Dermis microvascular lymphatic vessel endothelial cell (primary cell): ENCODE data around the gene LRRTM1. TPM values are rescaled to one million over a fixed set of nuclear protein-coding genes. Genes with fewer than 3 reads are reported as not detected.

Experiments
- DNase-seq, 2 donors: peaks; one replicate each; pipeline versions ENCODE4 v3.0.0 to v3.0.0-alpha.2; 2010; ENCODE audit warnings: low read depth in 2 of 2
- total RNA-seq: library from RNA; depleted of rRNA; stranded (reverse); fragments of >200 nt; gene quantifications from 2 replicates; pipeline ENCODE4 v1.2.1, GENCODE V29; 2014

LRRTM1 gene
- total RNA-seq, 1 donor from 2014 or later: not detected

- DNase-seq: no peak
These were observed 1.3 kb downstream of the LRRTM1 start for GRCh38 chr2:80303006-80303908.

GRCh38 chr2:80302314-80303005 lies 2.1 kb downstream of the LRRTM1 start:
- no peak for DNase-seq

GRCh38 chr2:80302001-80302313 lies 2.6 kb downstream of the LRRTM1 start:
- DNase-seq: no peak

- no peak for DNase-seq
These were observed 3.6 kb downstream of the LRRTM1 start for GRCh38 chr2:80300954-80301353.

- DNase-seq: no peak
These were observed 4.2 kb downstream of the LRRTM1 start for GRCh38 chr2:80300346-80300745.

- DNase-seq: no peak
These were observed 4.9 kb downstream of the LRRTM1 start for GRCh38 chr2:80299661-80300060.

- DNase-seq: no peak
These were observed 5.6 kb downstream of the LRRTM1 start for GRCh38 chr2:80298954-80299353.

- no peak for DNase-seq
These were observed 11.5 kb downstream of the LRRTM1 start for GRCh38 chr2:80293039-80293438.

GRCh38 chr2:80292474-80292873 lies 12.1 kb downstream of the LRRTM1 start:
- DNase-seq: no peak

GRCh38 chr2:80291656-80292055 lies 12.9 kb downstream of the LRRTM1 start:
- no peak for DNase-seq

GRCh38 chr2:80288576-80288975 lies 16.0 kb downstream of the LRRTM1 start:
- no peak for DNase-seq

- DNase-seq: no peak
These were observed 23.5 kb downstream of the LRRTM1 start for GRCh38 chr2:80281049-80281448.

- no peak for DNase-seq
These were observed 24.0 kb downstream of the LRRTM1 start for GRCh38 chr2:80280598-80280997.

- DNase-seq: no peak
These were observed 34.7 kb downstream of the LRRTM1 start for GRCh38 chr2:80269806-80270205.

- DNase-seq: no peak
These were observed 38.3 kb downstream of the LRRTM1 start for GRCh38 chr2:80266231-80266630.

- no peak for DNase-seq
These were observed 45.3 kb downstream of the LRRTM1 start for GRCh38 chr2:80259292-80259691.

- DNase-seq: no peak
These were observed 45.8 kb downstream of the LRRTM1 start for GRCh38 chr2:80258793-80259192.

- no peak for DNase-seq
These were observed 46.2 kb downstream of the LRRTM1 start for GRCh38 chr2:80258341-80258740.

- no peak for DNase-seq
These were observed 47.1 kb downstream of the LRRTM1 start for GRCh38 chr2:80257450-80257849.

GRCh38 chr2:80256782-80257167 lies 47.8 kb downstream of the LRRTM1 start:
- no peak for DNase-seq

- DNase-seq: no peak
These were observed 48.4 kb downstream of the LRRTM1 start for GRCh38 chr2:80255918-80256781.
